Muscle layer of colon (tissue), 2 donors: ENCODE results near the gene TMEM98.
"Not testable (repeated sequence)": the region's sequence is repeated elsewhere in the genome, so short reads cannot be mapped to it uniquely, and the experiment has no call there.

Source experiments
- H3K27ac ChIP-seq: one replicate; pipeline ENCODE4 v1.7.0; 2013; ENCODE audit warnings: low read depth, mild to moderate bottlenecking, low read length, moderate library complexity
- H3K27me3 ChIP-seq, 2 donors: one replicate each; pipeline ENCODE4 v1.7.0; 2013; ENCODE audit warnings: low read length in 2 of 2, mild to moderate bottlenecking in 2 of 2; ENCODE audit not compliant: insufficient read depth in 2 of 2, control insufficient read depth in 1 of 2
- H3K36me3 ChIP-seq: one replicate; pipeline ENCODE4 v1.7.0; 2013; ENCODE audit warnings: mild to moderate bottlenecking, low read length; ENCODE audit not compliant: insufficient read depth
- H3K4me1 ChIP-seq: one replicate; pipeline ENCODE4 v1.7.0; 2013; ENCODE audit warnings: mild to moderate bottlenecking, low read length; ENCODE audit not compliant: insufficient read depth
- H3K4me3 ChIP-seq, 2 donors: one replicate each; pipeline ENCODE4 v1.7.0; 2013; ENCODE audit warnings: low read length in 2 of 2, low read depth in 1 of 2, mild to moderate bottlenecking in 1 of 2, moderate library complexity in 1 of 2
- H3K9ac ChIP-seq: one replicate; pipeline ENCODE4 v1.7.0; 2013; ENCODE audit warnings: low read length
- H3K9me3 ChIP-seq: one replicate; pipeline ENCODE4 v1.7.0; 2013; ENCODE audit warnings: mild to moderate bottlenecking, low read length
- donor health status: abdominal sarcoma.
- donor health status: Adenocarcinoma of cecum.

The TMEM98 gene

GRCh38 chr17:32944248-32945020 is 16.5 kb downstream of the TMEM98 start:
- Histone ChIP-seq H3K27me3 (no peaks in the 10 kb centered on the region), H3K36me3 (peaks cover 11% of the 10 kb centered on the region), H3K4me1 (no peaks in the 10 kb centered on the region), H3K27ac (no peak overlapping the region), H3K4me3 (no peak overlapping the region), H3K9me3 (no peaks in the 10 kb centered on the region), H3K9ac (no peak overlapping the region)

GRCh38 chr17:32946375-32947135 is 18.6 kb downstream of the TMEM98 start:
- no peaks in the 10 kb centered on the region for H3K4me1 ChIP-seq
- H3K27ac ChIP-seq, result no peak overlapping the region
- H3K27me3 ChIP-seq, result no peaks in the 10 kb centered on the region
- no peaks in the 10 kb centered on the region for H3K36me3 ChIP-seq
- no peak overlapping the region for H3K4me3 ChIP-seq
- no peak overlapping the region for H3K9ac ChIP-seq
- H3K9me3 ChIP-seq, result no peaks in the 10 kb centered on the region

DNA sequence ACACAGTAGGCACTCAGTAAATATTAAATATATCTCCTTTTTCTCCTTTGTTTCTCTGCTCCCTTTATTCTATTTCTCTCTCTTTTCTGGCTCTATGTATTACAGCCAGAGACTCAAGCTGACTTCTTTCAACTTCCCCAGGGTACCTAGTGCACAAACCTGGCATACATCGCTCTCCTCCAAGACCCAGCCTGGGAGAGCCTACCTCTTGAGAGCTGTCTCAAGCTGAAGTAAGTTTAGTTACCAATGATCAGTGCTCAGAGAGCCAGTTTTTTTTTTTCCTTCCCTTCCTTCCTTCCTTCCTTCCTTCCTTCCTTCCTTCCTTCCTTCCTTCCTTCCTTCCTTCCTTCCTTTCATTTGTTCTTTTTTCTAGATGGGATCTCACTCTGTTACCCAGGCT is 19.8 kb downstream of the TMEM98 start:
- Histone ChIP-seq H3K27me3 (no peaks in the 10 kb centered on the region), H3K36me3 (no peaks in the 10 kb centered on the region), H3K4me3 (no peak overlapping the region), H3K4me1 (no peaks in the 10 kb centered on the region), H3K9ac (no peak overlapping the region), H3K9me3 (no peaks in the 10 kb centered on the region), H3K27ac (no peak overlapping the region)

DNA sequence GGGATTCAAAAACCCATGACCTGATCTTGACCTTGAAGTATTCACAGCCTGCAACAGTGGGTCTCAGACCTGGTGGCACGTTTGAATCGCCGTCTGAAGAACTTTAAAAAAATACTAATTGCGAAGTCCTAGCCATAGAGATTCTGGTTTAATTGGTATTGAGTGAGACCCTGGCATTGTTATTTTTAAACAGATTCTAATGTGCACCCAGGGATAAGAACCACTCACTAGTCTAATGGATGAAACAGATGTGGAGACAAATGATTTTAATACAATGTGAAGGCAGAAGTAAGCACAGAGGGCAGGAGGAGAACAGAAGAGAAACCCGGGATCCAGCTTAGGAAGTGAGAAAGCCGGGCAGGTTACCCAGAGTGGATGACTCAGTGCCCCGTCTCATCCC is 21.2 kb downstream of the TMEM98 start:
- Histone ChIP-seq H3K27me3 (no peaks in the 10 kb centered on the region), H3K4me3 (no peak overlapping the region), H3K9ac (no peak overlapping the region), H3K9me3 (no peaks in the 10 kb centered on the region), H3K4me1 (no peaks in the 10 kb centered on the region), H3K27ac (no peak overlapping the region), H3K36me3 (no peaks in the 10 kb centered on the region)

- H3K9ac ChIP-seq, H3K4me3 ChIP-seq, H3K27me3 ChIP-seq, H3K27ac ChIP-seq, H3K9me3 ChIP-seq, H3K4me1 ChIP-seq, H3K36me3 ChIP-seq: not testable (repeated sequence)
Observed at GRCh38 chr17:32952491-32952890, 24.5 kb downstream of the TMEM98 start.

- H3K27ac ChIP-seq, result no peak overlapping the region
- no peak overlapping the region for H3K4me3 ChIP-seq
- no peak overlapping the region for H3K9ac ChIP-seq
- no peaks in the 10 kb centered on the region for H3K9me3 ChIP-seq
- no peaks in the 10 kb centered on the region for H3K4me1 ChIP-seq
- H3K27me3 ChIP-seq, result peaks cover 0 to 5% of the 10 kb centered on the region in 2 donors
- no peaks in the 10 kb centered on the region for H3K36me3 ChIP-seq
Observed at GRCh38 chr17:32953045-32953444, 25.1 kb downstream of the TMEM98 start.

DNA sequence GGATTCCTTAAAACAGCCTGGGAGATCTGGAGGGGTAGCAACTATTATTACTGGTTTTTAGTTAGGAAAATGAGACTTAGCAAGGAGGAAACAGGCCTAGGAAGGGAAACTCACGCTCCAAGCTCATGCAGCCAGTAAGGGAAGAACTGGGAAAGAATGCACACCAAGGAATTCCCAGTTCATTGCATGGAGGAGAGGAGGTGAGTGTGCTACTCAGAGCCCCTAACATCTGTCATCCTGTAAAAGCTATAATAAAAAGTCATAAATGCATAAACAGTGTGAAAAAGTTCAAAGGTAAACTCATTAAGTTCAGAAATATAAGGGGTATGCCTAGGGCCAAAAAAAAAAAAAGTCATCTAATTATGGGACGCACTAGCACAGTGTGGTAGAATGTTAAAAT is 25.9 kb downstream of the TMEM98 start:
- no peaks in the 10 kb centered on the region for H3K36me3 ChIP-seq

GRCh38 chr17:32954477-32954876 is 26.5 kb downstream of the TMEM98 start:
- Histone ChIP-seq H3K4me1 (no peaks in the 10 kb centered on the region), H3K4me3 (no peak overlapping the region), H3K27me3 (peaks cover 0 to 5% of the 10 kb centered on the region in 2 donors), H3K9ac (no peak overlapping the region), H3K9me3 (no peaks in the 10 kb centered on the region), H3K27ac (no peak overlapping the region), H3K36me3 (no peaks in the 10 kb centered on the region)

More for the DNA sequence above, 25.9 kb downstream of the TMEM98 start:
- no peak overlapping the region for H3K9ac ChIP-seq
- H3K4me1 ChIP-seq, result no peaks in the 10 kb centered on the region
- H3K9me3 ChIP-seq, result no peaks in the 10 kb centered on the region
- no peak overlapping the region for H3K4me3 ChIP-seq
- H3K27me3 ChIP-seq, result peaks cover 0 to 5% of the 10 kb centered on the region in 2 donors
- no peak overlapping the region for H3K27ac ChIP-seq

GRCh38 chr17:32955155-32955554 is 27.2 kb downstream of the TMEM98 start:
- Histone ChIP-seq H3K9me3 (no peaks in the 10 kb centered on the region), H3K4me1 (no peaks in the 10 kb centered on the region), H3K4me3 (no peak overlapping the region), H3K9ac (no peak overlapping the region), H3K27ac (no peak overlapping the region), H3K27me3 (peaks cover 0 to 5% of the 10 kb centered on the region in 2 donors), H3K36me3 (no peaks in the 10 kb centered on the region)

DNA sequence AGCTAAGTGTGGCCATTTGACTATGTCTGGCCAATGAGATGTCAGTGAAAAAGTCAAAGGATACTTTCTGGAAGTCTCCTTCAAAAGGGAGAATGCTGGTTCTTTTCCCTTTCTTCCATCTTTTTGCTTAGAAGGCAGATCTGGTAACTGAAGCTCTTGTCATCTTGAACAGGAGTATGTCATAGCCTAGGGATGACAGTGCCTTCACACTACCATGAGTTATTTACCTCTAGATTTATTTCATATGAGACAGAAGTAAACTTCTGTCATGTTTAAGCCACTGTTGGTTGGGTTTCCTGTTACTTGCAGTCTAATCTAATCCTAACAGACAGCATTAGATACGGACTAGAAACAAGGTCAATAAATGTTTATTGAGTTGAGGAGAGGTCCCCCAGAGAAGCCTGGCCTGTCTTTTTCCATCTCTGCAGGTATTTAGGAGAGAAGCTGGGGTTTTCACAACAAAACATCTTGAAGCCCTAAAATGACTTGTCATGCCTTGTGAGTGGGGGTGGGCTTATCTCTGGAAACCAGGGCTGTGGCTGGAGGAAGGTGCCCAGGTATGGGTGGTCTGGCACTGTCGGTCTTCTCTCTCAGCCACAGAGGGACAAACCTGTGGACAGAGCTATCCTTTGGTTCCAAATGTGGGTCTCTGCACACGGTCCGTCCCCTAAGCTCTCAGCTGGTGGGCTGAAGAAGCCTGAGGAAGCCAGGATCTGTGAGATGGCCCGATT is 28.5 kb downstream of the TMEM98 start:
- no peak overlapping the region for H3K4me3 ChIP-seq
- no peak overlapping the region for H3K9ac ChIP-seq
- no peaks in the 10 kb centered on the region for H3K9me3 ChIP-seq
- no peak overlapping the region for H3K27ac ChIP-seq
- H3K4me1 ChIP-seq, result no peaks in the 10 kb centered on the region
- H3K36me3 ChIP-seq, result no peaks in the 10 kb centered on the region
- peaks cover 3 to 5% of the 10 kb centered on the region in 2 donors for H3K27me3 ChIP-seq

DNA sequence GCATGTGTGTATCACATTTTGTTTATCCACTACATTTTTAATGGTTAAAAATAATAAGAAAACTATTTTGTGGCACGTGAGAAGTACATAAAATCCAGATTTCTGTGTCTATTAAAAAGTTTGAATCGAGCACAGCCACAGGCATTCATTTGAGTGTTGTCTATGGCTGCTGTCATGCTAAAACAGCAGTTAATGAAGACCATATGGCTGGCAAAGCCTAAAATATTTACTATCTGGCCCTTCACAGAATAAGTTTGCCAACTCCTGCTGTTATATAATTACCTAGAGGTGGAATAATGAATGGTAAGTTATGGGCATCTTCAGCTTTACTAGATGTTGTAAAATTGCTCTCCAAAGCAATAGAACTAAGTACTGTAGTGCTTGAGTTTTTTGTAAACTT is 30.5 kb downstream of the TMEM98 start:
- Histone ChIP-seq H3K36me3 (no peaks in the 10 kb centered on the region), H3K27ac (no peak overlapping the region), H3K27me3 (peaks cover 3 to 5% of the 10 kb centered on the region in 2 donors), H3K4me3 (no peak overlapping the region), H3K9me3 (no peaks in the 10 kb centered on the region), H3K4me1 (no peaks in the 10 kb centered on the region), H3K9ac (no peak overlapping the region)
